ENCODE results near the gene LZTFL1.

The LZTFL1 gene

GRCh38 chr3:45884368-45885201 is 42.7 kb upstream of the LZTFL1 start:
- H3K4me3 ChIP-seq (ENCODE audit: low read length), result no peak overlapping the region
- no peak for DNase-seq (ENCODE audit: low read depth)
- no peak for TF ChIP-seq CTCF (IDR thresholded peaks at IDR 0.05; ENCODE audit: insufficient read depth, low read depth, low read length, missing control alignments)

GRCh38 chr3:45881078-45882022 is 39.4 kb upstream of the LZTFL1 start:
- DNase-seq (ENCODE audit: low read depth), result peak; percentile 61
- H3K4me3 ChIP-seq (ENCODE audit: low read length), result no peak overlapping the region
- TF ChIP-seq CTCF (IDR thresholded peaks at IDR 0.05; ENCODE audit: insufficient read depth, low read depth, low read length, missing control alignments), result no peak

- no peak overlapping the region for H3K4me3 ChIP-seq (ENCODE audit: low read length)
- DNase-seq (ENCODE audit: low read depth), result no peak
- no peak for TF ChIP-seq CTCF (IDR thresholded peaks at IDR 0.05; ENCODE audit: insufficient read depth, low read depth, low read length, missing control alignments)
Observed at GRCh38 chr3:45880725-45881077, 38.8 kb upstream of the LZTFL1 start.

- TF ChIP-seq CTCF (IDR thresholded peaks at IDR 0.05; ENCODE audit: insufficient read depth, low read depth, low read length, missing control alignments), result no peak
- DNase-seq (ENCODE audit: low read depth), result no peak
- H3K4me3 ChIP-seq (ENCODE audit: low read length), result no peak overlapping the region
Observed at GRCh38 chr3:45878124-45878523, 36.2 kb upstream of the LZTFL1 start.

GRCh38 chr3:45874677-45875346 is 32.9 kb upstream of the LZTFL1 start:
- H3K4me3 ChIP-seq (ENCODE audit: low read length), result no peak overlapping the region
- DNase-seq (ENCODE audit: low read depth), result no peak
- TF ChIP-seq CTCF (IDR thresholded peaks at IDR 0.05; ENCODE audit: insufficient read depth, low read depth, low read length, missing control alignments), result no peak

GRCh38 chr3:45873638-45874037 is 31.7 kb upstream of the LZTFL1 start:
- no peak overlapping the region for H3K4me3 ChIP-seq (ENCODE audit: low read length)
- no peak for DNase-seq (ENCODE audit: low read depth)
- TF ChIP-seq CTCF (IDR thresholded peaks at IDR 0.05; ENCODE audit: insufficient read depth, low read depth, low read length, missing control alignments), result no peak
